Measurements from ENCODE around the gene MAP7.
"Not testable (repeated sequence)": the region's sequence is repeated elsewhere in the genome, so short reads cannot be mapped to it uniquely, and the experiment has no call there.

MAP7 gene

GRCh38 chr6:136501514-136501913 lies 48.7 kb downstream of the MAP7 start:
- H3K9me3 ChIP-seq (ENCODE audit: low read length) = no peaks in the 10 kb centered on the region
- H3K27ac ChIP-seq (ENCODE audit: low read depth, low read length) = no peak overlapping the region
- no peaks in the 10 kb centered on the region for H3K4me1 ChIP-seq (ENCODE audit: insufficient read depth, low read length)
- H3K27me3 ChIP-seq (ENCODE audit: control insufficient read depth in 1 of 2, insufficient read depth in 2 of 2, low read length in 2 of 2) = no peaks in the 10 kb centered on the region
- no peak overlapping the region for H3K9ac ChIP-seq (ENCODE audit: low read length)
- H3K36me3 ChIP-seq (ENCODE audit: insufficient read depth, low read length) = no peaks in the 10 kb centered on the region
- no peak overlapping the region for H3K4me3 ChIP-seq (ENCODE audit: low read depth in 1 of 2, low read length in 2 of 2)

DNA sequence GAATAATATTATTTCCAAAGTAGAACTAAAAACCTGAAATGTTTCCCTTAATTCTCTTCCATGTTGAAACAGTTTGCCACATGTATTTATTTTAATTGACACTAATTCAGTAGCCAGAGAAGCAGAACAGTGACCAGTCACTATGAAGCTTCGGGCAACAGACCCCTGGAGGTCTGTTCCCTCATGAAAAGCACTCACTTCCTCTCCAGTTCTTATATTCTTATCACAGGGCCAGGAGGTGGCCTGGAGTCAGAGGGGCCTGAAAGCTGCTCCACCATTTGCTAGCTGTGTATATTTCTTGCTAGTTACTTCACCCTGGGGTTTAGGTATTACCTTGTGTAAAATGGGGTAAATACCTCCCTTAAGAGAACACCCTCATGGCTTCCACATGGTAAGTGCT lies 49.1 kb downstream of the MAP7 start:
- H3K27ac ChIP-seq (ENCODE audit: low read depth, low read length) = no peak overlapping the region
- H3K9me3 ChIP-seq (ENCODE audit: low read length) = no peaks in the 10 kb centered on the region
- H3K4me1 ChIP-seq (ENCODE audit: insufficient read depth, low read length) = no peaks in the 10 kb centered on the region
- H3K27me3 ChIP-seq (ENCODE audit: control insufficient read depth in 1 of 2, insufficient read depth in 2 of 2, low read length in 2 of 2) = no peaks in the 10 kb centered on the region
- H3K9ac ChIP-seq (ENCODE audit: low read length) = no peak overlapping the region
- no peak overlapping the region for H3K4me3 ChIP-seq (ENCODE audit: low read depth in 1 of 2, low read length in 2 of 2)
- no peaks in the 10 kb centered on the region for H3K36me3 ChIP-seq (ENCODE audit: insufficient read depth, low read length)

- no peaks in the 10 kb centered on the region for H3K27me3 ChIP-seq (ENCODE audit: control insufficient read depth in 1 of 2, insufficient read depth in 2 of 2, low read length in 2 of 2)
- H3K36me3 ChIP-seq (ENCODE audit: insufficient read depth, low read length) = no peaks in the 10 kb centered on the region
- H3K9me3 ChIP-seq (ENCODE audit: low read length) = no peaks in the 10 kb centered on the region
- no peak overlapping the region for H3K9ac ChIP-seq (ENCODE audit: low read length)
- no peaks in the 10 kb centered on the region for H3K4me1 ChIP-seq (ENCODE audit: insufficient read depth, low read length)
- no peak overlapping the region for H3K4me3 ChIP-seq (ENCODE audit: low read depth in 1 of 2, low read length in 2 of 2)
- no peak overlapping the region for H3K27ac ChIP-seq (ENCODE audit: low read depth, low read length)
Measured at GRCh38 chr6:136500414-136500813, 49.8 kb downstream of the MAP7 start.

DNA sequence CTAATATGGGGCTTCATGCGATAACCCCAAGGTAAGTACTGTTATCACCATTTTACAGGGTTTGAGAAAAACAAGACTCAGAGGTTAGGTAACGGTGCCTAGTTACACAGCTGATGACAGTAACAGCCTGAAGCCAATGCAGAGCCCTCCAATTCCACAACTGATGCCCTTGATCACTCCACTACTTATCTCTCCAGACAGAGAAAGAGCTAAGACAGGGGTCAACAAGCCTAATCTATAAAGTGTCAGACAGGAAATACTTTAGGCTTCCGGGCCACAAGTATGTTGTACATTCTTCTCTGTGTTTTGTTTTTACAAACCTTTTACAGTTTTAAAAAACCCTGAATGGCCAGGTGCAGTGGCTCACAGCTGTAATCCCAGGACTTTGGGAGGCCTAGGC lies 50.9 kb downstream of the MAP7 start:
- Histone ChIP-seq H3K9ac (ENCODE audit: low read length) (no peak overlapping the region), H3K36me3 (ENCODE audit: insufficient read depth, low read length) (no peaks in the 10 kb centered on the region), H3K4me1 (ENCODE audit: insufficient read depth, low read length) (no peaks in the 10 kb centered on the region), H3K4me3 (ENCODE audit: low read depth in 1 of 2, low read length in 2 of 2) (no peak overlapping the region), H3K9me3 (ENCODE audit: low read length) (no peaks in the 10 kb centered on the region), H3K27ac (ENCODE audit: low read depth, low read length) (no peak overlapping the region), H3K27me3 (ENCODE audit: control insufficient read depth in 1 of 2, insufficient read depth in 2 of 2, low read length in 2 of 2) (no peaks in the 10 kb centered on the region)

- H3K27me3 ChIP-seq (ENCODE audit: control insufficient read depth in 1 of 2, insufficient read depth in 2 of 2, low read length in 2 of 2); H3K4me1 ChIP-seq (ENCODE audit: insufficient read depth, low read length); H3K9me3 ChIP-seq (ENCODE audit: low read length); H3K27ac ChIP-seq (ENCODE audit: low read depth, low read length); H3K4me3 ChIP-seq (ENCODE audit: low read depth in 1 of 2, low read length in 2 of 2); H3K36me3 ChIP-seq (ENCODE audit: insufficient read depth, low read length); H3K9ac ChIP-seq (ENCODE audit: low read length): not testable (repeated sequence)
Measured at GRCh38 chr6:136496449-136496848, 53.8 kb downstream of the MAP7 start.

DNA sequence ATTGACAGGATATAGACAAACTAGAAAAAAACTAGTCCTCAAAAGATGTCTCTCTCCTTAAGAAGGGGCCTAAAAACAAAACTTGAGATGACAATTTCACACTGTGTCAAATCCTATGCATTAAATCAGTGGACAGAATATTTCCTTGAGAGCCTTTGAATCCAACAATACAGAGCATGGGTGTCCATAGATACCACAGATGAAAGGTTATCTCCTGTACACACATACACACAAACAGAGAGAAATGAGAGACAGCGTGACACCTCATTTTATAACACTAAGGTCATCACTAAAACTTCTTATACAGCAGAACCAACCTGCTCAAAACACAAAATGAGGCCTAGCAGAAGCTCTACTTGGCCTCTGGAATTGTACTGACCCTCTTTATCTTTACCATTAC lies 55.5 kb downstream of the MAP7 start:
- Histone ChIP-seq H3K36me3 (ENCODE audit: insufficient read depth, low read length) (no peaks in the 10 kb centered on the region), H3K4me1 (ENCODE audit: insufficient read depth, low read length) (no peaks in the 10 kb centered on the region), H3K27me3 (ENCODE audit: control insufficient read depth in 1 of 2, insufficient read depth in 2 of 2, low read length in 2 of 2) (no peaks in the 10 kb centered on the region), H3K4me3 (ENCODE audit: low read depth in 1 of 2, low read length in 2 of 2) (no peak overlapping the region), H3K27ac (ENCODE audit: low read depth, low read length) (no peak overlapping the region), H3K9ac (ENCODE audit: low read length) (no peak overlapping the region), H3K9me3 (ENCODE audit: low read length) (no peaks in the 10 kb centered on the region)

GRCh38 chr6:136494059-136494458 lies 56.2 kb downstream of the MAP7 start:
- H3K4me1 ChIP-seq (ENCODE audit: insufficient read depth, low read length) = no peaks in the 10 kb centered on the region
- H3K36me3 ChIP-seq (ENCODE audit: insufficient read depth, low read length) = no peaks in the 10 kb centered on the region
- H3K27me3 ChIP-seq (ENCODE audit: control insufficient read depth in 1 of 2, insufficient read depth in 2 of 2, low read length in 2 of 2) = no peaks in the 10 kb centered on the region
- H3K4me3 ChIP-seq (ENCODE audit: low read depth in 1 of 2, low read length in 2 of 2) = no peak overlapping the region
- H3K9ac ChIP-seq (ENCODE audit: low read length) = no peak overlapping the region
- no peak overlapping the region for H3K27ac ChIP-seq (ENCODE audit: low read depth, low read length)
- H3K9me3 ChIP-seq (ENCODE audit: low read length) = no peaks in the 10 kb centered on the region

GRCh38 chr6:136492409-136492808 lies 57.8 kb downstream of the MAP7 start:
- no peak overlapping the region for H3K27ac ChIP-seq (ENCODE audit: low read depth, low read length)
- H3K9me3 ChIP-seq (ENCODE audit: low read length) = no peaks in the 10 kb centered on the region
- no peak overlapping the region for H3K4me3 ChIP-seq (ENCODE audit: low read depth in 1 of 2, low read length in 2 of 2)
- no peaks in the 10 kb centered on the region for H3K4me1 ChIP-seq (ENCODE audit: insufficient read depth, low read length)
- H3K27me3 ChIP-seq (ENCODE audit: control insufficient read depth in 1 of 2, insufficient read depth in 2 of 2, low read length in 2 of 2) = no peaks in the 10 kb centered on the region
- no peaks in the 10 kb centered on the region for H3K36me3 ChIP-seq (ENCODE audit: insufficient read depth, low read length)
- no peak overlapping the region for H3K9ac ChIP-seq (ENCODE audit: low read length)

- no peak overlapping the region for H3K9ac ChIP-seq (ENCODE audit: low read length)
- H3K4me1 ChIP-seq (ENCODE audit: insufficient read depth, low read length) = no peaks in the 10 kb centered on the region
- no peaks in the 10 kb centered on the region for H3K9me3 ChIP-seq (ENCODE audit: low read length)
- no peak overlapping the region for H3K27ac ChIP-seq (ENCODE audit: low read depth, low read length)
- no peaks in the 10 kb centered on the region for H3K36me3 ChIP-seq (ENCODE audit: insufficient read depth, low read length)
- H3K27me3 ChIP-seq (ENCODE audit: control insufficient read depth in 1 of 2, insufficient read depth in 2 of 2, low read length in 2 of 2) = no peaks in the 10 kb centered on the region
- H3K4me3 ChIP-seq (ENCODE audit: low read depth in 1 of 2, low read length in 2 of 2) = no peak overlapping the region
Measured at GRCh38 chr6:136491754-136492153, 58.5 kb downstream of the MAP7 start.

- Histone ChIP-seq H3K9me3 (ENCODE audit: low read length) (no peaks in the 10 kb centered on the region), H3K9ac (ENCODE audit: low read length) (no peak overlapping the region), H3K4me1 (ENCODE audit: insufficient read depth, low read length) (no peaks in the 10 kb centered on the region), H3K4me3 (ENCODE audit: low read depth in 1 of 2, low read length in 2 of 2) (no peak overlapping the region), H3K27me3 (ENCODE audit: control insufficient read depth in 1 of 2, insufficient read depth in 2 of 2, low read length in 2 of 2) (no peaks in the 10 kb centered on the region), H3K27ac (ENCODE audit: low read depth, low read length) (no peak overlapping the region), H3K36me3 (ENCODE audit: insufficient read depth, low read length) (no peaks in the 10 kb centered on the region)
Measured at GRCh38 chr6:136491251-136491650, 59.0 kb downstream of the MAP7 start.

GRCh38 chr6:136489689-136490033 lies 60.6 kb downstream of the MAP7 start:
- not testable (repeated sequence) for H3K27me3 ChIP-seq (ENCODE audit: control insufficient read depth in 1 of 2, insufficient read depth in 2 of 2, low read length in 2 of 2); H3K27ac ChIP-seq (ENCODE audit: low read depth, low read length); H3K9me3 ChIP-seq (ENCODE audit: low read length)

GRCh38 chr6:136487759-136488425 lies 62.3 kb downstream of the MAP7 start:
- Histone ChIP-seq H3K9me3 (ENCODE audit: low read length) (no peaks in the 10 kb centered on the region), H3K4me3 (ENCODE audit: low read depth in 1 of 2, low read length in 2 of 2) (no peak overlapping the region), H3K9ac (ENCODE audit: low read length) (no peak overlapping the region), H3K36me3 (ENCODE audit: insufficient read depth, low read length) (no peaks in the 10 kb centered on the region), H3K27me3 (ENCODE audit: control insufficient read depth in 1 of 2, insufficient read depth in 2 of 2, low read length in 2 of 2) (no peaks in the 10 kb centered on the region), H3K4me1 (ENCODE audit: insufficient read depth, low read length) (no peaks in the 10 kb centered on the region), H3K27ac (ENCODE audit: low read depth, low read length) (no peak overlapping the region)

More at GRCh38 chr6:136489689-136490033, 60.6 kb downstream of the MAP7 start:
- not testable (repeated sequence) for H3K36me3 ChIP-seq (ENCODE audit: insufficient read depth, low read length); H3K9ac ChIP-seq (ENCODE audit: low read length); H3K4me3 ChIP-seq (ENCODE audit: low read depth in 1 of 2, low read length in 2 of 2); H3K4me1 ChIP-seq (ENCODE audit: insufficient read depth, low read length)
